IMR-90 (cell line): Measurements from ENCODE around the gene ATP1B1. TPM values are rescaled to one million over a fixed set of nuclear protein-coding genes. Genes with fewer than 3 reads are reported as not detected.

Experiments used
- ATAC-seq: fragments of 200-7000 bp; cut with Tn5 transposase; 2 replicates; pipeline ENCODE4 v1.9.1; 2020; ENCODE audit warnings: low read depth, mild to moderate bottlenecking, moderate library complexity
- Bru-seq: library from RNA; stranded (reverse); fragments of 400-500 nt; gene quantifications from one replicate; lab custom pipeline; 2021; lab: Mats Ljungman, UMichigan
- BruChase-seq, 2 experiments: library from RNA; stranded (reverse); fragments of 400-500 nt; gene quantifications; one replicate each; lab custom pipeline; 2021; lab: Mats Ljungman, UMichigan
- BruUV-seq: library from RNA; stranded (reverse); fragments of 400-500 nt; replicated peaks from 2 replicates; lab custom pipeline; 2021; lab: Mats Ljungman, UMichigan
- CTCF ChIA-PET: fragments of 300-600 bp; formaldehyde crosslinking; extraction: SDS; loops from one replicate; lab custom pipeline; 2021; ENCODE audit warnings: antibody characterized with exemption; lab: Yijun Ruan, JAX
- POLR2A ChIA-PET: fragments of 300-600 bp; sonication (Branson Sonifier 250); formaldehyde crosslinking; loops from one replicate; lab custom pipeline; 2022; ENCODE audit warnings: antibody characterized with exemption; ENCODE audit not compliant: unreplicated experiment; lab: Charles Lee
- DNase-seq: peaks from one replicate; pipeline ENCODE4 v3.0.0; 2013
- H2AFZ ChIP-seq: replicated peaks from 2 replicates; pipeline ENCODE3; 2013; ENCODE audit warnings: low read length, mild to moderate bottlenecking; ENCODE audit not compliant: poor library complexity
- H2AK5ac ChIP-seq: 2 replicates; pipeline ENCODE4 v1.6.1; 2013; ENCODE audit warnings: low read depth, low read length, inconsistent platforms
- H2AK9ac ChIP-seq: replicated peaks from 2 replicates; pipeline ENCODE3; 2013; ENCODE audit warnings: mild to moderate bottlenecking, low read depth, low read length, moderate library complexity; ENCODE audit not compliant: poor library complexity
- H2BK120ac ChIP-seq: 2 replicates; pipeline ENCODE4 v1.6.1; 2013; ENCODE audit warnings: low read depth, low read length, inconsistent platforms
- H2BK15ac ChIP-seq: 3 replicates; pipeline ENCODE4 v1.6.1; 2013; ENCODE audit warnings: low read depth, low read length, inconsistent platforms
- H2BK20ac ChIP-seq: 2 replicates; pipeline ENCODE4 v1.6.1; 2013; ENCODE audit warnings: low read depth, mild to moderate bottlenecking, inconsistent platforms, low read length, moderate library complexity
- H2BK5ac ChIP-seq: 2 replicates; pipeline ENCODE4 v1.6.1; 2013; ENCODE audit warnings: mild to moderate bottlenecking, low read depth, low read length, inconsistent platforms; ENCODE audit not compliant: poor library complexity, severe bottlenecking
- H3K14ac ChIP-seq: replicated peaks from 2 replicates; pipeline ENCODE4 v1.6.1; 2013; ENCODE audit warnings: low read depth, low read length, inconsistent platforms
- H3K18ac ChIP-seq: 2 replicates; pipeline ENCODE4 v1.6.1; 2013; ENCODE audit warnings: low read depth, low read length, control low read depth
- H3K23ac ChIP-seq: 2 replicates; pipeline ENCODE4 v1.6.1; 2013; ENCODE audit warnings: low read depth, low read length, inconsistent platforms
- H3K27ac ChIP-seq: 2 replicates; pipeline ENCODE4 v1.5.1; 2013; ENCODE audit warnings: mild to moderate bottlenecking, control low read depth, low read length; ENCODE audit not compliant: insufficient read depth
- H3K27me3 ChIP-seq: 2 replicates; pipeline ENCODE4 v1.6.1; 2013; ENCODE audit warnings: low read length; ENCODE audit not compliant: control insufficient read depth, insufficient read depth
- H3K36me3 ChIP-seq: 2 replicates; pipeline ENCODE4 v1.6.1; 2013; ENCODE audit warnings: low read length, mixed read lengths; ENCODE audit not compliant: control insufficient read depth, insufficient read depth
- H3K4ac ChIP-seq: 2 replicates; pipeline ENCODE4 v1.6.1; 2013; ENCODE audit warnings: low read depth, low read length, inconsistent platforms
- H3K4me1 ChIP-seq: 2 replicates; pipeline ENCODE4 v1.6.1; 2013; ENCODE audit warnings: low read length, mixed read lengths; ENCODE audit not compliant: control insufficient read depth, insufficient read depth
- H3K4me2 ChIP-seq: 2 replicates; pipeline ENCODE4 v1.6.1; 2013; ENCODE audit warnings: low read depth, mild to moderate bottlenecking, control low read depth, low read length, moderate library complexity
- H3K4me3 ChIP-seq: 2 replicates; pipeline ENCODE4 v1.5.1; 2013; ENCODE audit warnings: low read depth, mild to moderate bottlenecking, control low read depth, low read length, moderate library complexity; ENCODE audit not compliant: insufficient read depth
- H3K56ac ChIP-seq: 2 replicates; pipeline ENCODE4 v1.6.1; 2013; ENCODE audit warnings: low read length, inconsistent platforms; ENCODE audit not compliant: insufficient read depth; ENCODE audit errors: extremely low read depth
- H3K79me1 ChIP-seq, 2 experiments: 2 replicates each; pipeline ENCODE4 v1.6.1; 2013; ENCODE audit warnings: low read length in 2 of 2, inconsistent platforms in 1 of 2, low read depth in 1 of 2
- H3K9ac ChIP-seq: 2 replicates; pipeline ENCODE4 v1.6.1; 2013; ENCODE audit warnings: low read depth, low read length, control low read depth
- H3K9me1 ChIP-seq: 2 replicates; pipeline ENCODE4 v1.6.1; 2013; ENCODE audit warnings: low read length, inconsistent platforms; ENCODE audit not compliant: insufficient read depth
- H3K9me3 ChIP-seq: 2 replicates; pipeline ENCODE4 v1.6.1; 2013; ENCODE audit warnings: low read length; ENCODE audit not compliant: control insufficient read depth, insufficient read depth
- H4K20me1 ChIP-seq: 2 replicates; pipeline ENCODE4 v1.6.1; 2013; ENCODE audit warnings: low read length, inconsistent platforms; ENCODE audit not compliant: insufficient read depth
- H4K5ac ChIP-seq: 2 replicates; pipeline ENCODE4 v1.6.1; 2013; ENCODE audit warnings: mild to moderate bottlenecking, low read depth, low read length, control low read depth
- H4K8ac ChIP-seq, 2 experiments: 2 replicates each; pipeline ENCODE4 v1.6.1; 2013; ENCODE audit warnings: low read depth in 2 of 2, low read length in 2 of 2, control low read depth in 1 of 2, inconsistent platforms in 1 of 2
- H4K91ac ChIP-seq: 2 replicates; pipeline ENCODE4 v1.6.1; 2013; ENCODE audit warnings: low read depth, low read length, inconsistent platforms; ENCODE audit not compliant: insufficient read depth
- BHLHE40 ChIP-seq: fragments of 150-350 bp; IDR thresholded peaks from 2 replicates; pipeline ENCODE4 v1.6.1; 2016; ENCODE audit warnings: mild to moderate bottlenecking, low read depth, low read length
- CEBPB ChIP-seq: IDR thresholded peaks from 2 replicates; pipeline ENCODE4 v1.6.1; 2012; ENCODE audit warnings: low read depth, low read length, improper control_type of control experiment
- CHD1 ChIP-seq: IDR thresholded peaks from 2 replicates; pipeline ENCODE4 v1.6.1; 2012; ENCODE audit warnings: low read depth, low read length, improper control_type of control experiment
- CTCF ChIP-seq: conservative IDR thresholded peaks from 2 replicates; pipeline ENCODE4 v1.5.1; 2012; ENCODE audit warnings: mild to moderate bottlenecking, low read depth, low read length, improper control_type of control experiment
- ELK1 ChIP-seq: fragments of 150-350 bp; IDR thresholded peaks from 2 replicates; pipeline ENCODE4 v1.6.1; 2016; ENCODE audit warnings: low read depth, mild to moderate bottlenecking, low read length, moderate library complexity, borderline replicate concordance
- FOS ChIP-seq: fragments of 150-350 bp; IDR thresholded peaks from 2 replicates; pipeline ENCODE4 v1.6.1; 2016; ENCODE audit warnings: low read depth, low read length
- MAZ ChIP-seq: IDR thresholded peaks from 2 replicates; pipeline ENCODE4 v1.6.1; 2012; ENCODE audit warnings: low read depth, mild to moderate bottlenecking, low read length, improper control_type of control experiment, moderate library complexity, borderline replicate concordance
- MXI1 ChIP-seq: IDR thresholded peaks from 2 replicates; pipeline ENCODE4 v1.6.1; 2012; ENCODE audit warnings: low read depth, mild to moderate bottlenecking, low read length, moderate library complexity, borderline replicate concordance
- NFE2L2 ChIP-seq: fragments of 150-350 bp; IDR thresholded peaks from 2 replicates; pipeline ENCODE4 v1.6.1; 2016; ENCODE audit warnings: low read depth, mild to moderate bottlenecking, low read length
- RFX5 ChIP-seq: IDR thresholded peaks from 2 replicates; pipeline ENCODE4 v1.8.0; 2012; ENCODE audit warnings: low read depth, mild to moderate bottlenecking, low read length, moderate library complexity
- SMC3 ChIP-seq: fragments of 150-350 bp; IDR thresholded peaks from 2 replicates; pipeline ENCODE4 v1.6.1; 2016; ENCODE audit warnings: low read depth, mild to moderate bottlenecking, antibody characterized with exemption, low read length, moderate library complexity
- WGBS, 2 experiments: methylation state at CpG; one replicate each; pipeline versions ENCODE4 v1.1.5 to v1.1.7; 2013; ENCODE audit warnings: missing lambda C conversion rate in 2 of 2; ENCODE audit not compliant: insufficient read length in 1 of 2; ENCODE audit errors: extremely low coverage in 2 of 2; 5-methylcytosine and 5-hydroxymethylcytosine counted together
- dilution Hi-C: fragments of 300-500 bp; cut with HindIII; formaldehyde crosslinking; loops from one replicate; pipeline ENCODE4 v1.14.3; 2018; ENCODE audit warnings: low sequenced_read_pairs; ENCODE audit not compliant: unreplicated experiment
- in situ Hi-C: fragments of 300-500 bp; cut with MboI; formaldehyde crosslinking; loops from 3 replicates; pipeline ENCODE4 v1.14.3; 2019; ENCODE audit warnings: low sequenced_read_pairs, inconsistent platforms, mixed read lengths
- intact Hi-C: fragments of 100-400 bp; cut with micrococcal nuclease; formaldehyde crosslinking; loops from 2 replicates; pipeline ENCODE4 v1.10.0; 2022
- long read RNA-seq: library from polyadenylated mRNA; unstranded; transcript quantifications from one replicate; pipeline ENCODE4 v2.0.0, GENCODE V29; 2021; ENCODE audit not compliant: unreplicated experiment
- polyA plus RNA-seq, 3 experiments: library from polyadenylated mRNA; depleted of rRNA; stranded (reverse); fragments of >200 nt; gene quantifications; 2 replicates each; pipeline ENCODE4 v1.2.3, GENCODE V29; 2012; ENCODE audit warnings: low replicate concordance in 1 of 3
- total RNA-seq: library from RNA; depleted of rRNA; stranded (reverse); fragments of >200 nt; gene quantifications from 2 replicates; pipeline ENCODE4 v1.2.3, GENCODE V29; 2012; rRNA removed

Gene ATP1B1
- total RNA-seq (14.5 and 20.3 TPM in 2 replicates), polyA plus RNA-seq (2012; rRNA removed) (22.1 and 24.6 TPM in 2 replicates), Bru-seq, nascent RNA (percentile 60 among the genes with signal in this experiment), BruChase-seq, experiment 1, labeled RNA remaining after a 6-hour chase (percentile 52 among the genes with signal in this experiment), BruChase-seq, experiment 2, labeled RNA remaining after a 2-hour chase (percentile 48 among the genes with signal in this experiment)
- polyA plus RNA-seq (2012; cell fraction: cytosol; rRNA removed), result 11.4 and 12.3 TPM in 2 replicates
- 3.0 and 8.8 TPM in 2 replicates for polyA plus RNA-seq (2012; cell fraction: nucleus; rRNA removed; ENCODE audit: low replicate concordance)
- long read RNA-seq, transcript ATP1B1-201 (6 exons, 1,883 nt), result major isoform, 8 of 10 reads
- long read RNA-seq, partial matches to known transcripts, result 0 of 10 reads
- long read RNA-seq, other reads (novel, unspliced or antisense), result 2 of 10 reads

GRCh38 chr1:169106095-169106920, at the start of gene ATP1B1:
Gene ATP1B1, plus strand, starts transcription at chr1:169106690. Its CDS starts 140 bp downstream, at chr1:169106830.
- Histone ChIP-seq H3K4me3 (peak within 1 kb of the TSS; percentile 97), H3K18ac (peak within 1 kb of the TSS; percentile 68), H4K8ac (peak within 1 kb of the TSS in 1 of 2 experiments; percentile 48; a peak in 1 of 4 replicates), H3K36me3 (no peaks in the 10 kb centered on the region), H3K9me1 (peaks cover 4% of the 10 kb centered on the region; the same call in 1 of the 2 replicates), H3K27me3 (peaks cover 7% of the 10 kb centered on the region), H3K23ac (peak within 1 kb of the TSS; percentile 94), H2BK120ac (peak within 1 kb of the TSS; percentile 28; the same call in 1 of the 2 replicates), H2BK15ac (peak within 1 kb of the TSS; percentile 42; the same call in 1 of the 3 replicates), H3K56ac (peak within 1 kb of the TSS; percentile 76; the same call in 1 of the 2 replicates), H2BK5ac (peak within 1 kb of the TSS; percentile 77), H2AK5ac (peak within 1 kb of the TSS; percentile 52; the same call in 1 of the 2 replicates), H3K9ac (peak within 1 kb of the TSS; percentile 71), H3K27ac (peak within 1 kb of the TSS; percentile 64), H3K4me2 (peak within 1 kb of the TSS; percentile 99), H2BK20ac (0 out of 2 replicates have a peak within 1 kb of the TSS, but pooled peaks have one; percentile 1), H3K4ac (peak within 1 kb of the TSS; percentile 61), H4K91ac (peak within 1 kb of the TSS; percentile 75), H2AK9ac (peak within 1 kb of the TSS; percentile 76), H2AFZ (peak within 1 kb of the TSS; percentile 95), H3K79me1 (peaks cover 14 to 39% of the 10 kb centered on the region in 2 experiments), H3K14ac (peak within 1 kb of the TSS; percentile 59), H4K20me1 (no peaks in the 10 kb centered on the region), H3K4me1 (peaks cover 17% of the 10 kb centered on the region), H4K5ac (peak within 1 kb of the TSS; percentile 11; the same call in 1 of the 2 replicates), H3K9me3 (no peaks in the 10 kb centered on the region)
- intact Hi-C loops, result loop anchor here (2.0 to 5.0 kb wide), 3 partner anchors 221 to 261 kb away; partner anchors contain the start of genes BLZF1 and NME7
- dilution Hi-C loops, result no loop called here
- CTCF ChIA-PET, result interaction anchor here (0.6 to 1.0 kb wide), 2 partner anchors 242 to 732 kb away, joined by 3 to 5 read pairs; no protein-coding TSS in a partner anchor
- in situ Hi-C loops, result loop anchor here (25.0 kb wide), 2 partner anchors 969 to 1606 kb away; partner anchors contain the start of gene GPR161
- WGBS, 2 experiments, result 2% methylated on average over 10 of the region's 100 CpGs; no CpG with 5 or more reads in 1 of the 2 experiments
- BruUV-seq, result no TSS peak
- peak; percentile 71 for DNase-seq
- POLR2A ChIA-PET, result no interaction called here
- peak; percentile 90 for ATAC-seq
- TF ChIP-seq SMC3 (0 out of 2 replicates have a peak, but pooled peaks have one; percentile 3), MAZ (no peak; the same call in 1 of the 2 replicates), BHLHE40 (no peak), CEBPB (no peak), CTCF (peak; percentile 32), MXI1 (0 out of 2 replicates have a peak, but pooled peaks have one; percentile 13), NFE2L2 (no peak), ELK1 (no peak), RFX5 (no peak), CHD1 (no peak), FOS (no peak)
